Dedifferentiated amniotic fluid mesenchymal stem cell (primary cell): ENCODE measurements around the gene CBX5.
A peak's percentile ranks its signal among the peaks of the same experiment; 100 is the strongest.
"Not testable (repeated sequence)": the region's sequence is repeated elsewhere in the genome, so short reads cannot be mapped to it uniquely, and the experiment has no call there.

Experiments used
- DNase-seq: peaks from one replicate; pipeline ENCODE4 v3.0.0-alpha.2; 2016; ENCODE audit errors: extremely low spot score

CBX5 gene

DNA sequence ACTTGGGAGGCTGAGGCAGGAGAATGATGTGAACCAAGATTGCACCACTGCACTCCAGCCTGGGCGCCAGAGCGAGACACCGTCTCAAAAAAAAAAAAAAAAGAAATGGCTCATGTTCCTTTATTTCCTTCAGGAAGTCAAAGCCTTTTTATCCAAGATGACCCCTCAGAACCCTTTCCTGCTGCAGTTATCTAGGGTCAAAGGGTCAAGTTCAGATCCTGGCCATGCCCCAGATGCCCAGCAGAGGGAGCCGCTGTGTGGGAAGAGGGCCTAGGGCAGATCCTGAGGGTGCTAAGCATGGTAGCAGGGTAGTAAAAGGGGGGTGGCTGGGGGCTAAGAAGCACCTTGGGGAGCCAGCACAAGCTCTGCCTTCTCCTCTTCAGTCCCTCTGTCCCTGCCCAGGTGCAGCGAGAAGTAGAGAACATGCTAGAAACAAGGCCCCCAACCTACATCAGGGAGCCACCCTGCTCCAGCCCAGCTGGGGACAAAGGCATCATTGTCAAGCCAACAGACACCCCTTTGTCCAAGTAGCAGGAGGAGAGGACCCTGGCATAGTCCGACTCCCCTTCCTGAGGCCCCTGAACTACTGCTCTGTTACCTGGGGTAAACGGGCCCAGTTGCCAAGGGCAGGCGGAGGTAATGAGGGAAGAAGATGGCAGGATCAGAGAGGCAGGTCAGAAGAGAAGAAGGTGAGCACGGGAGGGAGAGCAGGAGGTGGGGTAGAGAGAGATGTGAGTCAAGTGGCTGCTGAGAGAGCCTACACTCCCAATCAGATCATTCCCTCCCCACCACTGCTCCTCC, 14.4 kb upstream of the CBX5 start:
- no peak for DNase-seq

DNA sequence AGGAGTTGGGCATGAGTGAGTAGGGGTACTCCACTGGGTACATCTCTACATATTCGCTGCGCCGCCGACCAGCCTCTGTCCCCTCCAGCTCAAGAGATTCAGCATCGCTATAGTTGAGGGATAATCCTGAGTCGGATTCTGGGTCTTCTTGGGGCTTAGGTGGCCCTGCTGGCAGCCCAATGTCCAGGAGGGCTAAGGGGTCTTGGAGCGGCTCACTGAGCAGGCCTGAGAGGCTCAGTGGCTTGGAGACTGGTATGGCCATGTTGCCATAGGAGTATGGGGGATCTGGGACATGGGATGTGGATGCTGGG, 13.0 kb upstream of the CBX5 start:
- DNase-seq, result no peak

DNA sequence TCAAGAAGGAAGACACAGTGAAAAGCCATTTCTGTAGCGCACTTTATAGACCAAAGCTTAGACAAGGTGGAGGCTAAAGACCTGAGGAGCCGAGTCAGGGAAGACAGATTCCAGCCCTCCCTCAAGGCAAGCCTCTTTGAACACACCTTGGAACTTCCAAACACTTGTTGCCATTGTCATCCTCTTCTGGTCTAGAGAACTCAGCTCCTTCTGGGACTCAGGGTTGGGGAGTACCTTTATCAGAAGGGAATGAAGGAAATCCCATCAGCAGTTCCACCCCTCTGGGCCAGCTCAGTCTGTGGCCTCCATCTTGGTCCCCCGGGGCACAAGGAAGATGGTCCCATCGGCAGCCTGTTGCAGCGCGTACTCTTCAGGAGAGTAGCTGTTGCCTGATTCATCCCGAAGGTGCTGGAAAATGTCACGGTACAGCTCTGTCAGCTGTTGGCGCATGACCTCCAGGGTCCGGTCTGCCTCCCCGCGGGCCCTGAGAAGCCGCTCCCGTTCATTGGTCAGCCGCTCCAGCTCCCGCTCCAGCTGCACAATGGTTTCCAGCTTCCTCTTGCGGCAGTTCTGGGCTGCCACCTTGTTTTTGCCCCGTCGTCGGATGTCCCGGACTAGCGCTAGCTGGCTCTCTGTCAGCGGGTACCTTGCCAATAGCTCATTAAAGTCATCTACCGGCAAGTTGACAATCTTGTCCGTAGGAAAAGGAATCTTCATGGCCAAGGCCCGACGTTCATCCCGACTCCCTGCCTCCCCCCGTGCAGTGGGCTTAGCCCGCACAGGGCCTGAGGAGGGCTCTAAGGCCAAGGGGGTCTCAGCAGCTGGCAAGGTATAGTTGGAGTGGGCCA, 12.4 kb upstream of the CBX5 start:
- no peak for DNase-seq

DNA sequence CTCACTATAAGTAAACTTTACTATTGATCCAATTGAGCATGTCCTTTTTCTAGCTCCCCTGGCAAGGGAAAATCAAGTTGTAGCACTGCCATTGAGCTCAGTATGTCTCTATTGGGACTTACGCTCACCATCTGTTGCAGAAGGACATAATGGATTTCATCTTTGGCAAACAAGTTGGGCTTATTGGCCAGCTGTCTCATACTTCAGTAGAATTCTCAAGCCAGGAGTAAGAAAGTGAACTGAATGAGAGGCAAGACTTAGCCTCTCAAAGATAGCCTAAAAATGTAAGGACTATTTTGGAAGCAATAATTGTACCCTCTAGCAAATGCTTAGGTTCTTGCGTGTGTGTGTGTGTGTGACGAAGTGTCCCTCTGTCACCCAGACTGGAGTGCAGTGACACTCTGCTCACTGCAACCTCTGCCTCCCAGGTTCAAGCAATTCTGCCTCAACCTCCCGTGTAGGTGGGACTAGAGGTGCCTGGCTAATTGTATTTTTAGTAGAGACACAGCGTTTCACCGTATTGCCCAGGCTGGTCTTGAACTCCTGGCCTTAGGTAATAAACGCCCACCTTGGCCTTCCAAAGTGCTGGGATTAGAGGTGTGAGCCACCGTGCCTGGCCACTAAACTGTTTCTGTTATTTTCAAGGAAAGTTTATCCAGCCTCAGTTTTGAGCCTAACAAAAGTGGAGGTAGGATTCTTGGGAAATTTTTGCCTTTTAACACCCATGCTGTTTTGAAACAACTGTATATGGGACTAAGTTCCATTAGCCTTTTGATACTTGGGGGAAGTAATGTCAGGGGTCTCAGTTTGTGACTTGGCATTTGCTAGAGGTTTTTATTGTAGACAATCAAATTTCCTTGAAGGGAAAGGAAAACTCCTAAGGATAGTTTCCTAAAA, 7.6 kb upstream of the CBX5 start:
- DNase-seq, result no peak

DNA sequence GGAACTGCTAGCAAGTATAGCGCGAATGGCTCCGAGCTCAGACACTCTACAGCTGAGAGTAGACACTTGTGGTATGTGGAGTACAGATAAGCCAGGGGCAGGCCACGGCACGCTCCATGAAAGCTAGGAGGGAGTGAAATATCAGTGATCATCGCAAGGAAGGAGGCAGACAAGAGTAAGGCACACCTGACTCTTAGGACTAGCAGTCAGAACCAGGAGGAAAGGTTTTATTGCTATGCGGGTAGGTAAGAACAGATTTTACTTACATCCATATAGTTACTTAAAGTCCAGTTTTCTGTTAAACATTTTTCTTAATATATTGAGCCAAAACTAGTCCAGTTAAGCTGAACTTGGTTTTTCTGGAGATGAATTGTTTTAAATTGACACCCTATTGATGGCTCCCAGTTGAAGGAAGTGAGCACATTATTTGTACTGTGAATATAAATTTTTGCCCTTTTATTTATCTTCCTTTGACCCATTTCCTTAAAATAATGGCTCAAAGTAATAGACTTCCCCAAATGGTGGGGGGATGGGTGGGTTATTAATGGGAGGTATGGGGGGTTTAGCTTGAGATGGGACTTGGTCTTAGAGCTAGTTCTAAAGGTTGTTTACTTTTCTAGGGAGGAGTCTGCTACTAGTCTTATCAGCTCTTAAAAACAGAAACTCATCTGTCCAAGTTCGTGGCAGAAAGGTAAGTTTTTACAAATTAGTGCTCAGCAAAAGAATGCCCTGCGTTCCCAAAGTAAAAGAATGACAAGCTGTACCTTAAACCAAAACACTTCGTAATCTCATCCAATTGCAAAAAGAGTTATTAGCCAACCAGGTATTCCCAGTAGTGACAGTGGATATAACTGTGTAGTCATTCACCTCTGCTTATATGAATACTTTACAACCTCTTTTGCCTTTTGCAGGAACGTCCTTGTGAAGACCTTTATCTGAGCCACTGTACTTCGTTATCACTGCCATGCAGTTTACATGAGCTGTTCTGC, 6.4 kb upstream of the CBX5 start:
- no peak for DNase-seq

DNA sequence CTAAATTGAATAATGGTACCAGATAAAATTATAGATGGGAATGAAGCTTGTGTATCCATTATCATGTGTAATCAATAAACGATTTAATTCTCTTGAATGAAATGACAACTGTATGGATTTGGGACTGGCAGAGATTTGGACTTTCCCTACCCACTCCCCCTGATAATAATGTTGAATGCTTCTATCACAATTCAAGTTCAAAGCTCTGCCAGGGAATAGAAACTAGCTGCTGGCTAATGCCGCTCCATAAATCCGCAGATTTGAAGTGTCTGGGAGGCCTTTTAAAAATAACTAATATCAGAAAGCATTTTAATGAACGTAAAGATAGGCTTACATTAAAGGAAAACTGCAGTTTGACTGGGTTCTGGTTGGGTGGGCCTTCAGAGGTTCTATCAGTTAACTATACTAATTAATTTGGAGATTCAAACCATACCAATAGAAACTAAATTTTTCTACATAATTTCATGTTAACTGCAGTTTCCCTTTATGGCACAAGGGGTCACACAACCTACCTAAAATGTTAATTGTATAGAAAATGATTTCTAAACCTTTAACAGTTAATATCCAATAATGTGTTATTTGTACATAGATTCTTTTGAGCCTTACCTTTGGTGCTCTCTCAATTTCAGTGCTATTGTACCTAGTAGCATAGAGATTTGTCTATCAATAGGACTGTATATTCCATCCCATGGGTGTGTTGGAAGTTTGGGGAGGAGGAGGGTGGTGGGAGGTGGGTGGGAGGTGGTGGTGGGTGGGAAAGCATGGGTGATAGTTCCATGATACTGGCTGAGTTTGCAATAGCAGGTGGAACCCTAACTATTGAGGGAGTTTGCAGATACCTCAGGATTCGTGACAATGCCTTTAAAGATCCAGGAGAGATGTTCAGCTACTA, 5.5 kb upstream of the CBX5 start:
- DNase-seq, result no peak

DNA sequence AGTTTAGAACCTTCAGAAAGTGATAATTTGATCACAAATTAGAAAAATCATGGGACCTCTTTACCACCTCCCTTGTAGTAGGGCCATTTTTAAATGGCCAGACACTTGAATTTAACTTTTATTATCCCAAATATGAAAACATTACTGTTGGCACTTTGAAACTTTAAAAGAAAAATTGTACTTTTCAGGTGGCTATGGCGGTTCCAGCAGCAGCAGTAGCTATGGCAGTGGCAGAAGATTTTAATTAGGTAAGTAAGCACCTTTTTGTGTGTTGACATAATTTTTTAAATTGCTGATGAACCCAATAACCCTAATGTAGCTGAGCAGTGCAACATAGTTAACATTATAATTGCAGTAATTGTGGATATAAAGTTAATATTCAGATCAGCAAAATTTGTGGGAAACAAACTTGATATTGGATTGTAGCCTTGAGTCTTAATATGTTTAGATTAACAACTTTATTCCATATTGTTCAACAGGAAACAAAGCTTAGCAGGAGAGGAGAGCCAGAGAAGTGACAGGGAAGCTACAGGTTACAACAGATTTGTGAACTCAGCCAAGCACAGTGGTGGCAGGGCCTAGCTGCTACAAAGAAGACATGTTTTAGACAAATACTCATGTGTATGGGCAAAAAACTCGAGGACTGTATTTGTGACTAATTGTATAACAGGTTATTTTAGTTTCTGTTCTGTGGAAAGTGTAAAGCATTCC, 4.3 kb upstream of the CBX5 start:
- not testable (repeated sequence) for DNase-seq

DNA sequence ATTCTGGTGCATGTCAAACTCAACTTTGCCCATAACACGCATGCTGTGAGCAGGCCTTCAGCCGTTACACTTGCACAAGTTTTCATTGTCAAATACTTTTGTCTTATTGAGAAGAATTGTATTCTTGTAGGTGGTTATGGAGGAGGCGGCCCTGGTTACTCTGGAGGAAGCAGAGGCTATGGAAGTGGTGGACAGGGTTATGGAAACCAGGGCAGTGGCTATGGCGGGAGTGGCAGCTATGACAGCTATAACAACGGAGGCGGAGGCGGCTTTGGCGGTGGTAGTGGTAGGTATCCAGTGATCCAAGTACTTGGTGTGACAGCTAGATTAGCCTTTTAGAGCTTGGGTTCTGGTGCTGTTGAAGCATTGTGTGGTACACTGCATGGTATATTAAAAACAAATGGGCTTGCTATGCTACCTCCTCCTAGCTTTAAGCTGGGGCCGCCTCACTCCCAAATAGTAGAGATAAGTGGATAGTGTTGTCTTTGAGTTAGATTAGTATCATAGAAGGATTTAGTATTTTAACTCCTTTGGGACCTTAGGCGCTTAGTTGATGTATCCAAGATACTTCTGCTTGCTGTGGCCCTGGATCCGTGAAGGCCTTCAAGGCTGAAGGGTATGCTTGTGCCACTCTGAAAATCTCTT, 3.1 kb upstream of the CBX5 start:
- DNase-seq, result no peak

DNA sequence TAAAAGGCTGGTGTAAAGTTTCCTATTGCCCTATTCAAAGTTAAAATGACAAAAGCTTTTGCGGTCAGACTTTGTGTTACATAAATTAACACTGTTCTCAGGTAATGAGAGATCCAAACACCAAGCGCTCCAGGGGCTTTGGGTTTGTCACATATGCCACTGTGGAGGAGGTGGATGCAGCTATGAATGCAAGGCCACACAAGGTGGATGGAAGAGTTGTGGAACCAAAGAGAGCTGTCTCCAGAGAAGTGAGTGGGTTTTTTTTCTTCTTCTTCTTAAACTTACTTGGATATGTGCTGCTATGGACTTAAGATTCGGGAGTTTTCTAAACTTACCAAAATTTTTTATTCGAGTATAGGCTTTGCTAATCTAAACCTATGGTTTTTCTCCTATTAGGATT, 1.8 kb upstream of the CBX5 start:
- DNase-seq, result not testable (repeated sequence)

DNA sequence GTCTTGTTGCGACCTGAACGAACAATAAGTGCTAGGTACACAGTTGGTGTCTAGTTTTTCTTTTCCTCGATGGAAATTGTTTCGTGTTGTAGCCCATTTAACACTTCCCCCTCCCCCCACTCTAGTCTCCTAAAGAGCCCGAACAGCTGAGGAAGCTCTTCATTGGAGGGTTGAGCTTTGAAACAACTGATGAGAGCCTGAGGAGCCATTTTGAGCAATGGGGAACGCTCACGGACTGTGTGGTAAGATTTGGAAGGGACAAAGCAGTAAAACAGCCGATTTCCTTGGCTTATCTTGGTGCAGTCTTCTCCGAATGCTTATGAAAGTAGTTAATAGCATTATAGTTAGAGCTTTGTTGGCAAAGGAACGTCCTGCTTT, 1.3 kb upstream of the CBX5 start:
- not testable (repeated sequence) for DNase-seq

DNA sequence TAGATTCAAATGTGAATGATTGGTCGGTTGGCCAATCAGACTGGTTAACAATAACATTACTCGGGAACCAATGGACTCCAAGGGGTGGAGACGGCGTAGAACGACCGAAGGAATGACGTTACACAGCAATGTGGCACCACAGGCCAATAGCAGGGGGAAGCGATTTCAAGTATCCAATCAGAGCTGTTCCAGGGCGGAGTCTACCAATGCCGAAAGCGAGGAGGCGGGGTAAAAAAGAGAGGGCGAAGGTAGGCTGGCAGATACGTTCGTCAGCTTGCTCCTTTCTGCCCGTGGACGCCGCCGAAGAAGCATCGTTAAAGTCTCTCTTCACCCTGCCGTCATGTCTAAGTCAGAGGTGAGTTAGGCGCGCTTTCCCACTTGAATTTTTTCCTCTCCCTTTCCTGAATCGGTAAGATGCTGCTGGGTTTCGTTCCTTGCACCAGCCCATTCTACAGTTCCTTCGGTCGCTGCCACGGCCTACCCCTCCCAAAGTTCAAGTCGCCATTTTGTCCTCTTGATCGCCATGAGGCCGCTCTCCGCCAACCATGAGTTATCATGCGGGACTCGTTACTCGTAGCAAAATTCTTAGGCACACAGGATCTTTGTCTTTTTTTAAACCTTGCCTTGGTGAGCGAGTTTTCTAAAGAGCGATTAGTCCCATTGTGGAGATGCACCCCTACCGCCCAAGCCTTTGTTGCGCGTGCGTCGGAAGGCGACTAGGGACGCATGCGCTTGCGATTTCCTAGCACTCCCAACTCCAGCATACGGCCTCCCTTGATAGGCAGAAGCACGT, 742 bp upstream of the CBX5 start, which contains the start of gene HNRNPA1:
Gene HNRNPA1, plus strand, starts transcription at position 259 of the 793 bp plus-strand sequence. Its CDS starts 82 bp downstream, at position 341.
- DNase-seq, result peak; percentile 100

DNA sequence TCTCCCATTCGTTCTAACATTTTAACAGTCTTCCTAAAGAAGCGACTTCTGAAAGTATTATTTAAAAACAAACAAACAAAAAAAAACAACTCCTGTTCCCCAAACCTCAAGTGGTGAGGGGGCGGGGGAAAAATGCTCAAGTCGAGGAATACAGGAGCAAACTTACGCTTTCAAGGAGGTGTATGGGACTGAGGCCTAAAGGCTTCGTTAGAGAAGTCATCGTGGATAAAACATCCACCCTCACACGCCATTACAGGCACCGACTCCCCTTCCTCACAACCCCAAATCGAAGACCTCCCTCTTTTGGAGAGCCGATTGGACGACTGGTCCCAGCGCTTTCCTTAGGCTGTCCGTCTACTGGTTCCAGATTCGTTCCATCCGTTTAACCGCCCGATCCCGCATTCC, 693 bp downstream of the CBX5 start:
- DNase-seq, result no peak

DNA sequence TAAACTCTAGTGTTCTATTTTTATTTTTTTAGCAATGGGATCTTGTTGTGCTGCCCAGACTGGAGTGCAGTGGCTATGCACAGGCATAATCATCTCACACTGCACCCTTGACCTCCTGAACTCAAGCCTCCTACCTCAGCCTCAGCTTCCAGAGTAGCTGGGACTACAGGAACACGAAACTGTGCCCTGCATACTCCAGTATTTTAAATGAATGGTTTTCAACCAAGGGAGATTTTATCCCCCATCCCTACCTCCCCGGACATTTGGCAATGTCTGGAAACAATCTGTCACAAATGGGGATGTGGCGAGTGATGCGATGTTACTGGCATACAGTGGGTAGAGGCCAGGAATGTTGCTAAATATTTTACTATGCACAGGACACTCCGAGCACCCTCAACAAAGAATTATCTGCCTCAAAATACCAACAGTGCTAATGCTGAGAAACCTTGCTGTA, 2.1 kb downstream of the CBX5 start:
- DNase-seq, result peak; percentile 37

DNA sequence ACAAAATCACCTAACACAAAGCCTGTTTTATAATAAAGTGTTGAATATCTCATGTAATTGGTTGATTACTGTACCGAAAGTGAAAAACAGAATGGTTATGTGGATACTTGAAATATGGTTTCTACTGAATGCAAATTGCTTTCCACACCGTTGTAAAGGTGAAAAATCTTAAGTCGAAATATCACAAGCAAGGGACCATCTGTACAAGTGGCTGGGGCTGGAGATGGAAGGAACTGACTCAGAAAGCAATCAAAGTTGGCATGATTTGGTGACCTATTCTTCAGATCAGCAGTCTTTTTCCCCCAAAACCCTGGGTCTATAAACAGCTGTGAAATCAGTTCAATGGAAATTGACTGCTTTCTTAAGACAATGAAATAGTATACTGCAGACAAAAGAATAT, 3.6 kb downstream of the CBX5 start:
- DNase-seq, result no peak

DNA sequence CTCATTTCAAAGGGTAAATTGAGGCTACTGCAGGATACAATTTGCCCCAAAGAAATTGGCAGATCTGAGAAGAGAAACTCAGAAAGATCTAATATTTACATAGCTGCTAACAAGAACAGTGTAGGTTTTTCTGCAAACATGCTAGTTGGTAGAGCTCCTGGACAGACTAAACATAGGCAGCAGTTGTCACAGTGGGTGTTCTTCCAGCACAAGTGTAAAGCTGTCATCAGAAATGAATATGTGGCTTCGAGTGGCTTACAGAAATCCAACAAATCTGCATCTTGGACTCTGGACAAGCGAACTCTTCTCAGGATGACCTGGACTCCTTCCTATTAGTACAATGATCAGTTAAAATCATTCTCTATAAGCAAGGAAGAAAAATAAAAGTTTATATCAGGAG, 5.9 kb downstream of the CBX5 start:
- DNase-seq, result no peak

DNA sequence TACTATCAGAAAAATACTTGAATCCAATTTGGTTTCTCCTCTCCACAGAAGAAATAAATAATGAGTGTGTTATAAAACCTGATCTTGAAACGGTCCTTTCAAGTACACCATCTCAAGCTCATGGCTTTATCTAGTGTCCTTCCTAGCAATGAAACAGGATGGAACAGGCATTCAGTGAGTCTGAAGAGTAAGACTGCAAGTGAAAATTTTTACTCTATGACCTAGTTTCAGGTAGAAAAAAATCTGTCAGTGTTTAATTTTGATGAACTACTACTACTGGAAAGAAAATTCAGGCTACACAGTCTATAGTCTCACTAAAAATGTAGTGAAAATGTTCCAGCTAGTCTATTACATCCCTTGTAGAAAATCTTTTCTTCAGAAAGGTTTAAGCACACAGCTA, 7.7 kb downstream of the CBX5 start:
- no peak for DNase-seq

DNA sequence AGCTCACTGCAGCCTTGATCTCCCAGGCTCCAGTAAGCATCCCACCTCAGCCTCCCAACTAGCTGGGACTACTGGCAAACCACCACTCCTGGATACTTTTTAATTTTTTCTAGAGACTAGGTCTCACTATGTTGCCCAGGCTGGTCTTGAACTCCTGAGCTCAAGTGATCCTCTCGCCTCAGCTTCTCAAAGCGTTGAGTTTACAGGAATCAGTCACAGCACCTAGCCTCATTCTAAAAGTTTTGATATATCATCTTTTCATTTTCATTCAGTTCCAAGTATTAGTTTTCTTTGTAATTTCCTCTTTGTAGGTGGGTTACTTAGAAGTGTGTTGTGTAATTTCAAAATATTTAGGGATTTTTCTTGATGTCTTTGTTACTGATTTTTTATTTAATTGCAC, 9.6 kb downstream of the CBX5 start:
- DNase-seq, result no peak

DNA sequence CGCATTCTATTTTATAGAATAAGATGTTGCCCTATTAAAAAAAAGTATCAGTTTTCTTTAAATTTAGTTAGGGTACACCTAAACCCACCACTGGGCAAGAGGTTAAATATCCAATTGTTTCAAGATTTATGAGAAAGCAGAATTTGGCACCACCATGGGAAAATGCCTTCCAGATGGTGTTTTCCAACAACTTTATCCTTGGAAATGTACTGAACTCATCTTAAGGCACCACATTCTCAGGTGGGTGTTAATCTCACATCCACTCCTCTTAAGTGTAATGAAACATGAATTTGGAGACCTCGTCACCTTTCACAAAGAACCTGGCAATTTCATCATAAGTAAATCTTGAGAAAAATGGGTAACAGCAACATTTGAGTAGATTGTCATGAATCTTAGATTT, 13.1 kb downstream of the CBX5 start:
- no peak for DNase-seq
